Cardiac septum (tissue), 1 donor: Measurements from ENCODE around the gene CDK6. TPM values are rescaled to one million over a fixed set of nuclear protein-coding genes. Genes with fewer than 3 reads are reported as not detected.
"Not testable (repeated sequence)": the region's sequence is repeated elsewhere in the genome, so short reads cannot be mapped to it uniquely, and the experiment has no call there.

Experiments
- DNase-seq: peaks from one replicate; pipeline ENCODE4 v3.0.0-alpha.2; 2020; ENCODE audit warnings: low spot score
- intact Hi-C: fragments of 100-400 bp; cut with DNase I; formaldehyde crosslinking; loops from one replicate; pipeline ENCODE4 v1.14.0; 2022
- total RNA-seq: library from RNA; stranded (reverse); fragmentation: NEBNext Ultra II Directional; extraction: Animal tissue kit (Norgen Biotek cat#: 25700); gene quantifications from one replicate; pipeline ENCODE4 v1.2.1, GENCODE V29; 2021
- donor health status: DM: no; HTN: no; CAD: no.

The CDK6 gene
- total RNA-seq, 1 donor from 2014 or later = 12.4 TPM

GRCh38 chr7:92749832-92750446, 86.4 kb downstream of the CDK6 start:
- intact Hi-C loops = no loop called here
- DNase-seq = no peak

GRCh38 chr7:92749327-92749755, 87.0 kb downstream of the CDK6 start:
- intact Hi-C loops = no loop called here
- no peak for DNase-seq

GRCh38 chr7:92748495-92748894, 87.9 kb downstream of the CDK6 start:
- DNase-seq = no peak
- intact Hi-C loops = no loop called here

- DNase-seq = no peak
- intact Hi-C loops = no loop called here
Measured at GRCh38 chr7:92747041-92747835, 89.1 kb downstream of the CDK6 start.

GRCh38 chr7:92745241-92745640, 91.1 kb downstream of the CDK6 start:
- intact Hi-C loops = no loop called here

GRCh38 chr7:92744180-92744579, 92.2 kb downstream of the CDK6 start:
- DNase-seq, intact Hi-C loops: not testable (repeated sequence)

More at GRCh38 chr7:92745241-92745640, 91.1 kb downstream of the CDK6 start:
- no peak for DNase-seq

GRCh38 chr7:92742186-92742585, 94.2 kb downstream of the CDK6 start:
- DNase-seq = no peak
- intact Hi-C loops = no loop called here

- intact Hi-C loops = no loop called here
- DNase-seq = no peak
Measured at GRCh38 chr7:92740700-92741126, 95.7 kb downstream of the CDK6 start.

GRCh38 chr7:92740134-92740533, 96.2 kb downstream of the CDK6 start:
- DNase-seq = no peak
- intact Hi-C loops = no loop called here

- intact Hi-C loops = no loop called here
- no peak for DNase-seq
Measured at GRCh38 chr7:92739091-92739490, 97.3 kb downstream of the CDK6 start.

- DNase-seq = no peak
- intact Hi-C loops = no loop called here
Measured at GRCh38 chr7:92737706-92738105, 98.7 kb downstream of the CDK6 start.

GRCh38 chr7:92736870-92737269, 99.5 kb downstream of the CDK6 start:
- no peak for DNase-seq
- intact Hi-C loops = no loop called here

- no peak for DNase-seq
Measured at GRCh38 chr7:92735707-92736106, 100.7 kb downstream of the CDK6 start.

GRCh38 chr7:92732316-92733036, 103.9 kb downstream of the CDK6 start:
- no peak for DNase-seq
- intact Hi-C loops = no loop called here

More at GRCh38 chr7:92735707-92736106, 100.7 kb downstream of the CDK6 start:
- intact Hi-C loops = no loop called here

GRCh38 chr7:92731335-92732063, 104.9 kb downstream of the CDK6 start:
- intact Hi-C loops = no loop called here
- no peak for DNase-seq

- no peak for DNase-seq
- intact Hi-C loops = no loop called here
Measured at GRCh38 chr7:92730808-92731207, 105.6 kb downstream of the CDK6 start.

- intact Hi-C loops = no loop called here
- no peak for DNase-seq
Measured at GRCh38 chr7:92729751-92730150, 106.6 kb downstream of the CDK6 start.

- no peak for DNase-seq
- intact Hi-C loops = no loop called here
Measured at GRCh38 chr7:92729172-92729571, 107.2 kb downstream of the CDK6 start.

GRCh38 chr7:92727755-92728154, 108.6 kb downstream of the CDK6 start:
- DNase-seq = no peak
- intact Hi-C loops = no loop called here
